Motor neuron (in vitro differentiated cells): ENCODE results near the gene RPL13. TPM values are rescaled to one million over a fixed set of nuclear protein-coding genes. Genes with fewer than 3 reads are reported as not detected.

Source experiments
- total RNA-seq, 8 experiments: library from RNA; unstranded; fragments of 300-600 nt; gene quantifications; 2 replicates each; pipeline versions ENCODE4 v1.2.3 to v1.2.4, GENCODE V29; 2022

The RPL13 gene
- total RNA-seq, 8 experiments from 2014 or later = 1,624 to 3,284 (median 2,183) TPM

Other genes starting within 250 kb of the RPL13 start
- gene ANKRD11, start 70.1 kb upstream of the RPL13 start, total RNA-seq = 100 to 1,000 TPM in 2 of 8 experiments, 10 to 100 TPM in 6; 22.6 to 148 (median 52.5) TPM
- gene SPG7, start 52.3 kb upstream of the RPL13 start, total RNA-seq = 100 to 1,000 TPM in 2 of 8 experiments, 10 to 100 TPM in 6; 47.7 to 134 (median 71.6) TPM
- gene CPNE7, start 15.1 kb downstream of the RPL13 start, total RNA-seq = 10 to 100 TPM in 3 of 8 experiments, 1 to 10 TPM in 4, not detected in 1; 2.2 to 17.1 (median 7.3) TPM
- gene DPEP1, start 53.0 kb downstream of the RPL13 start, total RNA-seq = 1 to 10 TPM in 1 of 8 experiments, under 1 TPM in 7; 0.21 to 1.4 (median 0.34) TPM
- gene CHMP1A, start 97.0 kb downstream of the RPL13 start, total RNA-seq = 10 to 100 TPM; 34.0 to 67.0 (median 51.4) TPM
- gene SPATA33, start 97.2 kb downstream of the RPL13 start, total RNA-seq = 10 to 100 TPM in 2 of 8 experiments, 1 to 10 TPM in 6; 4.3 to 22.4 (median 7.6) TPM
- gene CDK10, start 126.0 kb downstream of the RPL13 start, total RNA-seq = 100 to 1,000 TPM in 1 of 8 experiments, 10 to 100 TPM in 7; 18.3 to 122 (median 46.6) TPM
- 10 to 100 TPM in 1 of 8 experiments, 1 to 10 TPM in 7; 2.1 to 10.7 (median 6.2) TPM for gene SPATA2L, start 141.0 kb downstream of the RPL13 start, total RNA-seq
- 10 to 100 TPM in 3 of 8 experiments, 1 to 10 TPM in 5; 4.5 to 14.6 (median 8.9) TPM for gene VPS9D1, start 160.2 kb downstream of the RPL13 start, total RNA-seq
- 10 to 100 TPM; 10.5 to 61.0 (median 16.0) TPM for gene ZNF276, start 160.9 kb downstream of the RPL13 start, total RNA-seq